Neural progenitor cell (in vitro differentiated cells): ENCODE results near the gene ANO2. TPM values are rescaled to one million over a fixed set of nuclear protein-coding genes. Genes with fewer than 3 reads are reported as not detected.

ENCODE experiments used
- DNase-seq: peaks from one replicate; pipeline ENCODE4 v3.0.0-alpha.2; 2016; ENCODE audit warnings: low spot score
- H2AFZ ChIP-seq: fragments of 200-600 bp; sonication (generic); replicated peaks from 2 replicates; pipeline ENCODE4 v1.6.1; 2016; ENCODE audit warnings: antibody characterized with exemption
- H3F3A ChIP-seq: fragments of 200-600 bp; sonication (generic); 2 replicates; pipeline ENCODE4 v1.6.1; 2016; ENCODE audit warnings: antibody characterized with exemption, low read depth
- H3K27ac ChIP-seq: fragments of 200-600 bp; sonication (generic); 2 replicates; pipeline ENCODE4 v1.5.1; 2016; ENCODE audit warnings: mild to moderate bottlenecking
- H3K27me3 ChIP-seq: fragments of 200-600 bp; sonication (generic); 2 replicates; pipeline ENCODE4 v1.6.1; 2016; ENCODE audit warnings: mild to moderate bottlenecking, moderate library complexity
- H3K36me3 ChIP-seq: fragments of 200-600 bp; sonication (generic); 2 replicates; pipeline ENCODE4 v1.5.1; 2016
- H3K4me1 ChIP-seq: fragments of 200-600 bp; sonication (generic); 2 replicates; pipeline ENCODE4 v1.6.1; 2016; ENCODE audit warnings: mixed run types
- H3K4me2 ChIP-seq: fragments of 200-600 bp; sonication (generic); 2 replicates; pipeline ENCODE4 v1.6.1; 2016
- H3K4me3 ChIP-seq: fragments of 200-600 bp; sonication (generic); 2 replicates; pipeline ENCODE4 v1.5.1; 2016
- H3K79me2 ChIP-seq: fragments of 200-600 bp; sonication (generic); 2 replicates; pipeline ENCODE4 v1.6.1; 2016; ENCODE audit warnings: low read depth
- H3K9ac ChIP-seq: fragments of 200-600 bp; sonication (generic); 2 replicates; pipeline ENCODE4 v1.6.1; 2016
- H3K9me3 ChIP-seq: fragments of 200-600 bp; sonication (generic); 2 replicates; pipeline ENCODE4 v1.5.1; 2016; ENCODE audit warnings: low read depth
- H4K20me1 ChIP-seq: fragments of 200-600 bp; sonication (generic); 2 replicates; pipeline ENCODE4 v1.6.1; 2016; ENCODE audit warnings: low read depth
- H3K27ac Mint-ChIP-seq: 3 replicates; pipeline ENCODE4 v1.8.0; 2021; ENCODE audit warnings: mixed read lengths
- H3K27me3 Mint-ChIP-seq: 2 replicates; pipeline ENCODE4 v1.8.0; 2022; ENCODE audit warnings: low read depth, mild to moderate bottlenecking, inconsistent platforms, moderate library complexity, mixed read lengths; ENCODE audit not compliant: insufficient read depth
- H3K36me3 Mint-ChIP-seq: 3 replicates; pipeline ENCODE4 v1.8.0; 2021; ENCODE audit warnings: mixed read lengths
- H3K4me1 Mint-ChIP-seq: 3 replicates; pipeline ENCODE4 v1.8.0; 2021; ENCODE audit warnings: mixed read lengths
- H3K4me3 Mint-ChIP-seq: 3 replicates; pipeline ENCODE4 v1.8.0; 2021; ENCODE audit warnings: mild to moderate bottlenecking, moderate library complexity, mixed read lengths
- H3K9me3 Mint-ChIP-seq: 3 replicates; pipeline ENCODE4 v1.8.0; 2020; ENCODE audit warnings: mixed read lengths
- EZH2 ChIP-seq: fragments of 200-600 bp; sonication (generic); IDR thresholded peaks from 2 replicates; pipeline ENCODE4 v1.6.1; 2017; ENCODE audit warnings: antibody characterized with exemption, mild to moderate bottlenecking, moderate library complexity
- EZH2phosphoT487 ChIP-seq: fragments of 200-600 bp; sonication (generic); IDR thresholded peaks from 2 replicates; pipeline ENCODE4 v1.6.1; 2017; ENCODE audit warnings: antibody characterized with exemption
- total RNA-seq: library from RNA; depleted of rRNA; stranded (reverse); fragments of >200 nt; gene quantifications from 2 replicates; pipeline ENCODE4 v1.2.3, GENCODE V29; 2015; ENCODE audit warnings: low replicate concordance
- TF ChIP-seq, protein P1 (sequence below): fragments of 200-600 bp; sonication (generic); IDR thresholded peaks from 2 replicates; pipeline ENCODE4 v1.5.1; 2017; ENCODE audit warnings: antibody characterized with exemption, mild to moderate bottlenecking

The ANO2 gene
- total RNA-seq: 4.0 and 4.8 TPM in 2 replicates

DNA sequence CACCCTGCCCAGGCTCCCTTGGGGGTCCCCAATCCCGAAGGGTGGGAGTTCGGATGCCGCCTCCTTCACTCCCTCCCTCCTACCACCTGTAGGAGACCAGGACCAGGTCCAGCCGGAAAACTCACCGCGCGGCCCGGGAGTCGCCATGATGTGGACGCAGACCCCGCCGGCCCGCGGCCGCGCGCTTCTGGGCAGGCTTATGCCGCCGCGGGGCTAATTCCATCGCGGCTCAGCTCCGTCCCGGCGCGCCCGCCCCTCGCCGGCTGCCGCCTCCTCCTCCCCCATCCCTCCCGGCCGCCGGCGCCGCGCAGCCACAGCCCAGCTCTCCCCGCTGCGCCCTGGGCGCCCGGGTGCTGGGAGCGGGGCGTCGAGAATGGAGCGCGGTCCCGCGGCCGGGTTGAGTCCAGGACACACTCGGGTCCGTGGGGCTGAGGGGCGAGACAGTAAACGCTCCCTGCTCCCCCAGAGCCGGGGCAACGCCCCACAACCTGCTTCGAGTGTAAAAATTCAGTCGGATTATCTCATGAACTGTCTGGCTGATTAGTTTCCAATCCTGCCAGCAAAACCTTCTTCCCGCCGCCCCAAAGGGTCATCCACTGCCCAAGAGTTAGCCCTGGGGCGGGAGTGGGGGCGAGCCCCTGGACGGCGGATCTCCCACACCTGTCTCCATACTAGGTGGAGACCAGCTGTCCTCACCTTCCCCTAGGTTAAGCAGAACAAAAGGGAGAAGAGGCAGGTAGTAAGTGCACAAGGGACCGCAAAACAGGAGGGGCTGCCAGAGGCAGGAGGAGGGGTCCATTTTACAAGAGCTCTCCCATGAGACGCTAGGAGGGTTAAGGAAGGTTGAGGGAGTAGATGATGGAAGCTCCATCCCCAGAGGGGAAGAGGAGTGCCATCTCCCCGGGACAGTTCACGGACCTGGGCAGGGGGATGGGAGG lies at the start of gene ANO2:
Gene ANO2 (minus strand): TSS at position 189 of the 938 bp plus-strand sequence. CDS start 42 bp downstream, at position 147.
- Mint-ChIP-seq H3K4me1 (peaks cover 16% of the 10 kb centered on the region), H3K27me3 (peaks cover 21% of the 10 kb centered on the region), H3K36me3 (peaks cover 4% of the 10 kb centered on the region), H3K9me3 (peaks cover 6% of the 10 kb centered on the region), H3K27ac (peak within 1 kb of the TSS; percentile 61), H3K4me3 (peak within 1 kb of the TSS; percentile 88)
- H3K27me3 ChIP-seq: peaks cover 36% of the 10 kb centered on the region
- no peaks in the 10 kb centered on the region for H4K20me1 ChIP-seq
- H3K4me3 ChIP-seq: peak within 1 kb of the TSS; percentile 70
- H3F3A ChIP-seq: peaks cover 6% of the 10 kb centered on the region
- peak; percentile 90 for DNase-seq
- H2AFZ ChIP-seq: peak within 1 kb of the TSS; percentile 96
- no peaks in the 10 kb centered on the region for H3K36me3 ChIP-seq
- H3K9ac ChIP-seq: no peak within 1 kb of the TSS
- no peaks in the 10 kb centered on the region for H3K79me2 ChIP-seq
- H3K4me2 ChIP-seq: peak within 1 kb of the TSS; percentile 85
- no peak within 1 kb of the TSS for H3K27ac ChIP-seq
- TF ChIP-seq EZH2phosphoT487: no peak
- no peak for TF ChIP-seq EZH2
- TF ChIP-seq, protein P1, sequence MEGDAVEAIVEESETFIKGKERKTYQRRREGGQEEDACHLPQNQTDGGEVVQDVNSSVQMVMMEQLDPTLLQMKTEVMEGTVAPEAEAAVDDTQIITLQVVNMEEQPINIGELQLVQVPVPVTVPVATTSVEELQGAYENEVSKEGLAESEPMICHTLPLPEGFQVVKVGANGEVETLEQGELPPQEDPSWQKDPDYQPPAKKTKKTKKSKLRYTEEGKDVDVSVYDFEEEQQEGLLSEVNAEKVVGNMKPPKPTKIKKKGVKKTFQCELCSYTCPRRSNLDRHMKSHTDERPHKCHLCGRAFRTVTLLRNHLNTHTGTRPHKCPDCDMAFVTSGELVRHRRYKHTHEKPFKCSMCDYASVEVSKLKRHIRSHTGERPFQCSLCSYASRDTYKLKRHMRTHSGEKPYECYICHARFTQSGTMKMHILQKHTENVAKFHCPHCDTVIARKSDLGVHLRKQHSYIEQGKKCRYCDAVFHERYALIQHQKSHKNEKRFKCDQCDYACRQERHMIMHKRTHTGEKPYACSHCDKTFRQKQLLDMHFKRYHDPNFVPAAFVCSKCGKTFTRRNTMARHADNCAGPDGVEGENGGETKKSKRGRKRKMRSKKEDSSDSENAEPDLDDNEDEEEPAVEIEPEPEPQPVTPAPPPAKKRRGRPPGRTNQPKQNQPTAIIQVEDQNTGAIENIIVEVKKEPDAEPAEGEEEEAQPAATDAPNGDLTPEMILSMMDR: no peak
- H3K4me1 ChIP-seq: peaks cover 13% of the 10 kb centered on the region
- H3K9me3 ChIP-seq: no peaks in the 10 kb centered on the region

DNA sequence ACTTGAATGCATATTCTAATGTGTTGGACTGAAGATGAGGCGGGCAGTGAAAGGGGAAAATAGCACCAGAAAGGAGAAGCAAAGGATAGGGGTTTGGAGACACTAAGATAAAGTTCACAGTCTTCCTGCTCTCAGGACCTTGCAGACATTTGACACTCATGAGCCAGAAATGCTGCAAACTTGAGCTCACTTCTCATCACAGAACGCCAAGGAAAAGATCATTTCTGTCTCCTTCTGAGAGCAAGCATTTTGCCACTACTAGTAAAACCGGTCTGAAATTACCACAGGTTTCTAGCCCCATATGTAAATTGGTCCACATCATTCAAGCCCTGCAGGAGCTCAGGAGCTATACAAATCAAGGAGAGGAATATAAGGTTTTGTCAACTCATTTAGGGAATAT lies 44.6 kb upstream of the ANO2 start:
- H3K4me1 ChIP-seq: peaks cover 19% of the 10 kb centered on the region
- peaks cover 26% of the 10 kb centered on the region for H3K4me1 Mint-ChIP-seq
- no peaks in the 10 kb centered on the region for H3K27me3 ChIP-seq
- no peak overlapping the region for H3K4me3 Mint-ChIP-seq
- no peaks in the 10 kb centered on the region for H3K9me3 ChIP-seq
- H3K79me2 ChIP-seq: no peaks in the 10 kb centered on the region
- no peak overlapping the region for H3K4me3 ChIP-seq
- no peaks in the 10 kb centered on the region for H4K20me1 ChIP-seq
- H3K36me3 ChIP-seq: no peaks in the 10 kb centered on the region
- no peak overlapping the region for H3K4me2 ChIP-seq
- TF ChIP-seq, protein P1: no peak
- TF ChIP-seq EZH2phosphoT487 (no peak), EZH2 (no peak)
- H3K27me3 Mint-ChIP-seq: peaks cover 3% of the 10 kb centered on the region
- no peak for DNase-seq
- no peak overlapping the region for H3K27ac Mint-ChIP-seq
- H2AFZ ChIP-seq: no peak overlapping the region
- peaks cover 4% of the 10 kb centered on the region for H3F3A ChIP-seq
- H3K9ac ChIP-seq: no peak overlapping the region
- no peak overlapping the region for H3K27ac ChIP-seq
- no peaks in the 10 kb centered on the region for H3K9me3 Mint-ChIP-seq
- H3K36me3 Mint-ChIP-seq: no peaks in the 10 kb centered on the region

DNA sequence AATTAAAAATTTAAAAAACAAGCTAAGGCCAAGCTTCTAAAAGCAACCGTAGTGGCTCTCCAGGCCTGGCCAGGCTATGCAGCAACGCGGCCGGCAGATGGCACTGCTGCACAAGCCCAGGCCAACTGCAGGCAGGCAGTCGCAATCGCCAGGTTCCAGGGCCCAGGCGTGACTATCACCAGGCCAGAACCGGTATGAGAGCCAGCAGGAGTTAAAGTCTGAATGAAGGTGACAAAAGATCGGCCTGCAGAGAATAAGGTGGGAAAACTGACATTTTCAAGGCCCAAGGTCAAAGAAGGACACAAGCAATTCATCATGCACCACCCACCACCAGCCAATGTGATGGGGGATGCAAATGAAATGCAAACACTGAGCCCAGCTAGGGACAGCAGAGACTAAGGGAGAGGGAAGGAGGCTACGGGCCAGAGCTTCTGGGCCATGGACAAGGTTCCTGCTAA lies 43.6 kb upstream of the ANO2 start:
- no peak overlapping the region for H3K4me2 ChIP-seq
- H3K27me3 Mint-ChIP-seq: peaks cover 3% of the 10 kb centered on the region
- peaks cover 4% of the 10 kb centered on the region for H3F3A ChIP-seq
- no peak overlapping the region for H3K9ac ChIP-seq
- no peak overlapping the region for H3K27ac ChIP-seq
- no peaks in the 10 kb centered on the region for H4K20me1 ChIP-seq
- no peak overlapping the region for H3K27ac Mint-ChIP-seq
- H3K36me3 Mint-ChIP-seq: no peaks in the 10 kb centered on the region
- peak; percentile 91 for DNase-seq
- no peak for TF ChIP-seq EZH2phosphoT487
- TF ChIP-seq, protein P1: peak; percentile 99
- TF ChIP-seq EZH2: no peak
- no peaks in the 10 kb centered on the region for H3K27me3 ChIP-seq
- no peak overlapping the region for H3K4me3 Mint-ChIP-seq
- H3K4me1 ChIP-seq: peaks cover 19% of the 10 kb centered on the region
- no peaks in the 10 kb centered on the region for H3K79me2 ChIP-seq
- no peak overlapping the region for H3K4me3 ChIP-seq
- H3K9me3 ChIP-seq: no peaks in the 10 kb centered on the region
- peak overlapping the region; percentile 83 for H2AFZ ChIP-seq
- peaks cover 26% of the 10 kb centered on the region for H3K4me1 Mint-ChIP-seq
- no peaks in the 10 kb centered on the region for H3K36me3 ChIP-seq
- no peaks in the 10 kb centered on the region for H3K9me3 Mint-ChIP-seq
